Epithelial cell of alveolus of lung (primary cell): ENCODE results near the gene A4GALT. TPM values are rescaled to one million over a fixed set of nuclear protein-coding genes. Genes with fewer than 3 reads are reported as not detected.

Source experiments
- total RNA-seq: library from RNA; depleted of rRNA; stranded (reverse); fragments of >200 nt; gene quantifications from 2 replicates; pipeline ENCODE4 v1.2.1, GENCODE V29; 2015

A4GALT gene
- 14.6 and 33.6 TPM in 2 replicates for total RNA-seq

DNA sequence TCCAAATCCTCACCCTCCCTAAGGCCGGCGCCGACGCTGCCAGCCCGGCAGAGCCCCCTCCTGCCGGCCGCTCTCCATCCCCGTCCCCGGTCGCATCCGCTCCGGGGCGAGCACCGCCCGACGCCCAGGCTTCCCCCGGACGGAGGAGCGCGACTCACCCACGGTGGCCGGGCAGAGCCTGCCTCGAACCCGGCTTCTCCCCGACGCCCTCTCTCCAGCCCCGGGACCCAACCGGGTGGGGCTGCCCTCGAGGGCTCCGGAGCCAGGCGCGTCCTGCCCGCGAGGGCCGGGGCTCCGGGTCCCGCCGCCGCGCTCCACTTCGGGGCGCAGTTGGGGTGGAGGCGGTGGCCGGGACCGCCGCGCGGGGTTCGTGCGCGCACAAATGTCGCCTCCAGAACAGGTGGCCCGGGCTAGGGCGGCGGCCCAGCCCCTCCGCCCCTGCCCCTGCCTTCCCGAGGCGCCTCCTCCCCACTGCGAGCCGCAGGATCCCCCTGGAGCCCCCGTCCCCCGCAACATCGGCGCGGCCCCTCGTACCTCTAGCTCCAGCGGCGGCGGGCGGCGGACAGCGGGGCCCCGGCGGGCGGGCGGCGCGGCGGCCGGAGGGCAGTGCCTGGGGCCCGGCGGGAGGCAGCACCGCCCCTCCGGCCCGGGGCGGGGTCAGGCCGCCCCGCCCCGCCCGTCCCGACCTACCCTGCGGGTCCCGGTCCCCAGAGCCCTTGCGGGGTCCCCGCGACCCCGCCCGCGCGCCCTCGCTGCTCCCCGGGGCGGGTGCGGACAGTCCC lies at the start of gene A4GALT:
Gene A4GALT (minus strand): TSS at position 608 of the 782 bp plus-strand sequence. CDS start 26,919 bp downstream, outside the sequence.

DNA sequence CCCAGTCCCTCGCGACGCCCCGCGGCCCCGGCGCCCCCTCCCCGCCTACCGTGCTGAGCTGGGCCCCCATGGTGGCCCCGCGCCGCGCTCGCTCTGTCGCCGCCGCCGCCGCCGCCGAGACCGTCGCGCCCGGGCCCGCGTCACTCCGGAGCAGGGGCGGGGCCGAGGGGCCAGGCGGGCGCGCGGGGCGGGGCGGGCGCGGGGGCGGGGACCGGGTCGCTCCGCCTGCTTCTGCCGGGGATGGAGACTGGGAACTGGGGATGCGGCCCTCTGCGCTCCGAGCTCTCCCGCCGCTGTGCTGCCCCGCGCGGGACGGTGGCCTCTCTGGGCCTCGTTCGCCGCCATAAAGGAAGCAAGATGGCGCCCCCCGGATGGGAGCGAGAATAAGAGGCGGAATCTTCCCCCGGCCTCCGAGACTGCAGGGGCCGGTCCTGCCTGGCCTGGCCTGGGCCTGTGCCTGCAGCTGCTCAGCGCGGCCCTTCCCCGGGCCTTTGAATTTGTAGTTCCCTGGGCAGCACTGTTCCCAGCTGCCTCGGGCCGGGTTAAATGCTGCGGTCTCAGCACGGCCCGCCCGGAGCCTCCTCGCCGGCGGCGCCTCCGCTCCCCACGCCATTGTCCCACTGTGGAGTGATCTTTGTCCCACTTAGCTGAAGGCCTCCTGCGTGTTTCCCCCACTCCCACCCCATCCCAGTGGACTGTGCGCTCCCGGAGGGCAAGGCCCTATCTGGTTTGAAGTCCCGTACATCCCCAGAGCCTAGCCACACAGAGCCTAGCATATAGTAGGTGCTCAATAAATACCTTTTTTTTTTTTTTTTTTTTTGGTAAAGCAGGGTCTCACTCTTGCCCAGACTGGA lies 71.2 kb downstream of the A4GALT start, which contains the start of gene CYB5R3:
Gene CYB5R3 (minus strand): TSS at position 147 of the 854 bp plus-strand sequence. CDS start 77 bp downstream, at position 70.

Other genes starting within 250 kb of the A4GALT start
- 14.3 and 31.4 TPM in 2 replicates for gene RRP7A, start 201.1 kb downstream of the A4GALT start, total RNA-seq
- 0.48 and 2.8 TPM in 2 replicates for gene SERHL2, start 166.9 kb downstream of the A4GALT start, total RNA-seq
- gene POLDIP3, start 106.0 kb downstream of the A4GALT start, total RNA-seq = 33.0 and 50.7 TPM in 2 replicates
- 0.40 TPM in 1 of 2 replicates, not detected in the other for gene ATP5MGL, start 80.3 kb downstream of the A4GALT start, total RNA-seq
- 131 and 189 TPM in 2 replicates for gene CYB5R3, start 71.5 kb downstream of the A4GALT start, total RNA-seq
- gene ARFGAP3, start 136.4 kb upstream of the A4GALT start, total RNA-seq = 43.6 and 47.6 TPM in 2 replicates